H1 (cell line): Measurements from ENCODE around the gene GRK3. TPM values are rescaled to one million over a fixed set of nuclear protein-coding genes. Genes with fewer than 3 reads are reported as not detected.
A peak's percentile ranks its signal among the peaks of the same experiment; 100 is the strongest.

Source experiments
- BCL11A ChIP-seq, 2 experiments: IDR thresholded peaks; one replicate each; pipeline ENCODE4 v1.6.1; 2011; ENCODE audit warnings: low read depth in 2 of 2, low read length in 2 of 2, mild to moderate bottlenecking in 2 of 2
- BRCA1 ChIP-seq: IDR thresholded peaks from 2 replicates; pipeline ENCODE4 v1.6.1; 2012; ENCODE audit warnings: low read depth, low read length, improper control_type of control experiment
- CHD2 ChIP-seq: IDR thresholded peaks from 2 replicates; pipeline ENCODE4 v1.6.1; 2012; ENCODE audit warnings: low read length, improper control_type of control experiment
- CTCF ChIP-seq, 3 experiments: IDR thresholded peaks; 1 replicate in 2 of 3; 2 replicates in 1 of 3; pipeline versions ENCODE4 v1.5.1 to v1.6.1; 2011; ENCODE audit warnings: low read length in 3 of 3, mild to moderate bottlenecking in 3 of 3, inconsistent platforms in 2 of 3, low read depth in 1 of 3, moderate library complexity in 1 of 3; ENCODE audit not compliant: insufficient read depth in 1 of 3; ENCODE audit errors: control extremely low read depth in 1 of 3
- E2F6 ChIP-seq: IDR thresholded peaks from 2 replicates; pipeline ENCODE4 v1.6.1; 2012; ENCODE audit warnings: inconsistent platforms
- EGR1 ChIP-seq: IDR thresholded peaks from 2 replicates; pipeline ENCODE4 v1.6.1; 2011; ENCODE audit warnings: low read depth, low read length, borderline replicate concordance
- KDM4A ChIP-seq: IDR thresholded peaks from one replicate; pipeline ENCODE4 v1.7.1; 2012; ENCODE audit warnings: low read depth, mild to moderate bottlenecking, moderate library complexity, low read length, inconsistent platforms; ENCODE audit not compliant: severe bottlenecking
- MAX ChIP-seq: IDR thresholded peaks from 2 replicates; pipeline ENCODE4 v1.6.1; 2012; ENCODE audit warnings: inconsistent platforms
- NANOG ChIP-seq: IDR thresholded peaks from 2 replicates; pipeline ENCODE4 v1.6.1; 2011; ENCODE audit warnings: low read length, low read depth, mild to moderate bottlenecking, inconsistent platforms; ENCODE audit not compliant: insufficient read depth, poor library complexity, severe bottlenecking
- NRF1 ChIP-seq: IDR thresholded peaks from 2 replicates; pipeline ENCODE4 v1.6.1; 2011; ENCODE audit warnings: mild to moderate bottlenecking, low read depth, low read length, improper control_type of control experiment
- POLR2A ChIP-seq, 2 experiments: IDR thresholded peaks; 1 replicate in 1 of 2; 2 replicates in 1 of 2; pipeline ENCODE4 v1.6.1; 2011; ENCODE audit warnings: low read depth in 2 of 2, low read length in 2 of 2, mild to moderate bottlenecking in 2 of 2; ENCODE audit errors: control extremely low read depth in 1 of 2
- POLR2AphosphoS5 ChIP-seq: IDR thresholded peaks from 2 replicates; pipeline ENCODE4 v1.6.1; 2011; ENCODE audit warnings: low read depth, low read length
- SIN3A ChIP-seq, 2 experiments: IDR thresholded peaks in 1 of 2; conservative IDR thresholded peaks in 1 of 2; 2 replicates each; pipeline ENCODE4 v1.6.1; 2011 to 2012; ENCODE audit warnings: low read length in 2 of 2, improper control_type of control experiment in 1 of 2, low read depth in 1 of 2, mild to moderate bottlenecking in 1 of 2
- SP1 ChIP-seq: IDR thresholded peaks from 2 replicates; pipeline ENCODE4 v1.6.1; 2011; ENCODE audit warnings: low read depth, low read length
- SUZ12 ChIP-seq: fragments of 200-600 bp; sonication (generic); IDR thresholded peaks from 2 replicates; pipeline ENCODE4 v1.6.1; 2012; ENCODE audit warnings: mild to moderate bottlenecking, inconsistent platforms, low read length, moderate library complexity, mixed read lengths
- TAF1 ChIP-seq: IDR thresholded peaks from 2 replicates; pipeline ENCODE4 v1.6.1; 2011; ENCODE audit warnings: mild to moderate bottlenecking, low read depth, low read length
- TAF7 ChIP-seq: optimal IDR thresholded peaks from 2 replicates; pipeline ENCODE3; 2011; ENCODE audit warnings: low read depth, mild to moderate bottlenecking, inconsistent platforms, low read length, moderate library complexity, borderline replicate concordance
- TEAD4 ChIP-seq: IDR thresholded peaks from 2 replicates; pipeline ENCODE4 v1.6.1; 2012; ENCODE audit warnings: low read depth, low read length, inconsistent platforms, mixed read lengths
- USF2 ChIP-seq: IDR thresholded peaks from 2 replicates; pipeline ENCODE4 v1.6.1; 2011; ENCODE audit warnings: low read length, improper control_type of control experiment
- polyA plus RNA-seq, 7 experiments: library from polyadenylated mRNA; depleted of rRNA in 3 of 7; stranded (reverse) in 5 of 7; unstranded in 2 of 7; fragments of >200 nt in 5 of 7; fragments of 200-250 nt in 2 of 7; gene quantifications; 1 replicate in 5 of 7; 2 replicates in 1 of 7; 4 replicates in 1 of 7; pipeline versions ENCODE4 v1.2.1 to v1.2.3, GENCODE V29; 2011 to 2013; ENCODE audit warnings: missing spikeins in 2 of 7, mixed read lengths in 2 of 7
- total RNA-seq: library from RNA; stranded (reverse); fragmentation: NEBNext Ultra II Directional; extraction: Animal tissue kit (Norgen Biotek cat#: 25700); gene quantifications from 2 replicates; pipeline ENCODE4 v1.2.1, GENCODE V29; 2021

Gene GRK3
- total and polyA plus RNA-seq, 2 of the 8 experiments (the other 6 are each of a cell fraction or from before 2014, with no cell fraction given): 7.5 to 35.3 TPM

- TF ChIP-seq CTCF (IDR thresholded peaks at IDR 0.05; ENCODE audit: control extremely low read depth in 1 of 3, insufficient read depth in 1 of 3, low read depth in 1 of 3, low read length in 3 of 3) (no peak), POLR2A (IDR thresholded peaks at IDR 0.05; ENCODE audit: control extremely low read depth in 1 of 2, low read depth in 2 of 2, low read length in 2 of 2) (peak; percentile 44 to 56; a peak in 2 of 3 replicates), SUZ12 (no peak; the same call in 1 of the 2 replicates), SIN3A (conservative IDR thresholded peaks at IDR 0.05 in 1 of 2, IDR thresholded peaks at IDR 0.05 in 1 of 2; ENCODE audit: low read depth in 1 of 2, low read length in 2 of 2) (peak in 1 of 2 experiments; percentile 59; a peak in 1 of 4 replicates), TAF7 (peak; percentile 52), TAF1 (no peak; the same call in 1 of the 2 replicates), E2F6 (0 out of 2 replicates have a peak, but pooled peaks have one; percentile 25), TEAD4 (no peak), POLR2AphosphoS5 (0 out of 2 replicates have a peak, but pooled peaks have one; percentile 30), BCL11A (IDR thresholded peaks at IDR 0.05; ENCODE audit: low read depth in 2 of 2, low read length in 2 of 2) (no peak), NRF1 (peak; percentile 33), EGR1 (no peak), SP1 (no peak), CHD2 (no peak), KDM4A (peak; percentile 24), MAX (peak; percentile 70), BRCA1 (no peak), NANOG (no peak), USF2 (no peak)
These were observed at the start of gene GRK3 (continued) for GRCh38 chr22:25564320-25564978.
